PFSK-1 (cell line): ENCODE data around the gene ELL.

Experiments used
- FOXP2 ChIP-seq: optimal IDR thresholded peaks from 2 replicates; pipeline ENCODE3; 2011; ENCODE audit warnings: borderline replicate concordance, control low read depth, inconsistent platforms; ENCODE audit not compliant: insufficient read depth; ENCODE audit errors: extremely low read length, extremely low read depth
- POLR2AphosphoS5 ChIP-seq: IDR thresholded peaks from 2 replicates; pipeline ENCODE4 v1.6.1; 2012; ENCODE audit warnings: low read depth, mild to moderate bottlenecking, control low read depth, low read length, moderate library complexity
- SIN3A ChIP-seq: IDR thresholded peaks from 2 replicates; pipeline ENCODE4 v1.6.1; 2012; ENCODE audit warnings: mild to moderate bottlenecking, low read length, moderate library complexity, borderline replicate concordance; ENCODE audit not compliant: insufficient read depth
- TAF1 ChIP-seq: IDR thresholded peaks from 2 replicates; pipeline ENCODE4 v1.6.1; 2012; ENCODE audit warnings: low read length, control low read depth, borderline replicate concordance; ENCODE audit not compliant: insufficient read depth
- TF ChIP-seq, protein P1 (sequence below), 2 experiments: IDR thresholded peaks; 2 replicates each; pipeline versions ENCODE4 v1.6.1 to v1.8.0; 2011 to 2012; ENCODE audit warnings: low read depth in 2 of 2, low read length in 2 of 2, control low read depth in 1 of 2, inconsistent platforms in 1 of 2, mild to moderate bottlenecking in 1 of 2, moderate library complexity in 1 of 2; ENCODE audit not compliant: insufficient read depth in 1 of 2

DNA sequence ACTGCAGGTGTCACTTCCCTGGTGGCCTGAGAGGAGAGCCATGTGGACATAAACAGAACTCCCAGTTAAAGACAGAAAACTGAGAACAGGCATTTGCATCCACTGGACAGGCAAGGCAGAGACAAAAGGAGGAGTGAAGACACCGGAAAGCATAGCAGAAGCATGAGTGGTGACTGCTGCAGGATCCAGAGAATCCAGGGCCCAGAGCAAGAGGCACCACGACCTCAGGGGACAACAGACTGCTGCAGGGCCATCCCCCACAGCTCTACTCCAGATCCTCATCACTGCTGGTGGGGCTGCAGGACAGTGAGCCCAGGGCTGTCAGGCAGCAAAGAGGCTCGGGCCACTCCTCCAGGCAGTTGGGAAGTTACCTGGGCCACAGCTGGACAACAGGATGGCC is 69.5 kb downstream of the ELL start:
- TF ChIP-seq POLR2AphosphoS5: no peak
- TF ChIP-seq TAF1: no peak
- TF ChIP-seq, protein P1, sequence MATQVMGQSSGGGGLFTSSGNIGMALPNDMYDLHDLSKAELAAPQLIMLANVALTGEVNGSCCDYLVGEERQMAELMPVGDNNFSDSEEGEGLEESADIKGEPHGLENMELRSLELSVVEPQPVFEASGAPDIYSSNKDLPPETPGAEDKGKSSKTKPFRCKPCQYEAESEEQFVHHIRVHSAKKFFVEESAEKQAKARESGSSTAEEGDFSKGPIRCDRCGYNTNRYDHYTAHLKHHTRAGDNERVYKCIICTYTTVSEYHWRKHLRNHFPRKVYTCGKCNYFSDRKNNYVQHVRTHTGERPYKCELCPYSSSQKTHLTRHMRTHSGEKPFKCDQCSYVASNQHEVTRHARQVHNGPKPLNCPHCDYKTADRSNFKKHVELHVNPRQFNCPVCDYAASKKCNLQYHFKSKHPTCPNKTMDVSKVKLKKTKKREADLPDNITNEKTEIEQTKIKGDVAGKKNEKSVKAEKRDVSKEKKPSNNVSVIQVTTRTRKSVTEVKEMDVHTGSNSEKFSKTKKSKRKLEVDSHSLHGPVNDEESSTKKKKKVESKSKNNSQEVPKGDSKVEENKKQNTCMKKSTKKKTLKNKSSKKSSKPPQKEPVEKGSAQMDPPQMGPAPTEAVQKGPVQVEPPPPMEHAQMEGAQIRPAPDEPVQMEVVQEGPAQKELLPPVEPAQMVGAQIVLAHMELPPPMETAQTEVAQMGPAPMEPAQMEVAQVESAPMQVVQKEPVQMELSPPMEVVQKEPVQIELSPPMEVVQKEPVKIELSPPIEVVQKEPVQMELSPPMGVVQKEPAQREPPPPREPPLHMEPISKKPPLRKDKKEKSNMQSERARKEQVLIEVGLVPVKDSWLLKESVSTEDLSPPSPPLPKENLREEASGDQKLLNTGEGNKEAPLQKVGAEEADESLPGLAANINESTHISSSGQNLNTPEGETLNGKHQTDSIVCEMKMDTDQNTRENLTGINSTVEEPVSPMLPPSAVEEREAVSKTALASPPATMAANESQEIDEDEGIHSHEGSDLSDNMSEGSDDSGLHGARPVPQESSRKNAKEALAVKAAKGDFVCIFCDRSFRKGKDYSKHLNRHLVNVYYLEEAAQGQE (IDR thresholded peaks at IDR 0.05; ENCODE audit: insufficient read depth in 1 of 2, low read depth in 2 of 2, low read length in 2 of 2): no peak
- no peak for TF ChIP-seq SIN3A
- TF ChIP-seq FOXP2: no peak
